HG02852 (cell line): ENCODE results near the gene HS3ST5.
"Not testable (repeated sequence)": the region's sequence is repeated elsewhere in the genome, so short reads cannot be mapped to it uniquely, and the experiment has no call there.

Source experiments
- ATAC-seq: cut with Tn5 transposase; IDR thresholded peaks from one replicate; pipeline ENCODE4 v1.9.1; 2021; ENCODE audit warnings: mild to moderate bottlenecking, moderate library complexity; ENCODE audit not compliant: unreplicated experiment

HS3ST5 gene

DNA sequence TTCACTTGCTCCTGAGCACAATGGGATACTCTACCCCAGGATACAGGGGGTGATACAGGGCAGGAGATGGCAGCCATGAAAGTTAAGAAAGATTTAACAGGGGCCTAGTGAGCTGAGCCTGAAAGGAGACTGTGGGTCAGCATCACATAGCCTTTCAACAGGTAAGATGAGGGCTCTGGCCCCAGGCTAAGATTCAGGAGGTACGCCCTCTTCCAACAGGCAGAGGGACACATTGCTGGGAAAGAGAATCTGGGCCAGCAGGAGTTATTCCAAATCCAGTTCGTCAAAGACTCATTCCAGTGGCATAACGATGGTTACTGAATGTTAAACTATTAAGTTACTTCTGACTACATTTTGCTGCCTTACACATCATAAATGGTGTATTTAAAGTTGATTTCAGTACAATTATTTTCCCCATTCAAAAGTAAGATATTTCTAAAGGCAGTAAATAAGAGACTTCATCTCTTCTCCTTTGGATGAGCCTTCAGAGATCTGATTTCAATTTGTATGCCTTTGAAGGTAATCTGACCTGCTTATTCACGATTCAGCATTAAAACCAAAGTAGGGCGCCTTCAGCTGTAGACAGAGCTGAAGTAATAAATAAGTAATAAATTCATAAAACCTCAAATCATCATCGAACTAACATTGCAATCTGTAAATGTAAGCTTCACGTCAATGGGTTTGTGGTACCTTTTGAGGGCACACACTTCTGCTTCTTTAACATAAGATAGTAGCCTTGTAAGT is 62.4 kb downstream of the HS3ST5 start:
- no peak for ATAC-seq

DNA sequence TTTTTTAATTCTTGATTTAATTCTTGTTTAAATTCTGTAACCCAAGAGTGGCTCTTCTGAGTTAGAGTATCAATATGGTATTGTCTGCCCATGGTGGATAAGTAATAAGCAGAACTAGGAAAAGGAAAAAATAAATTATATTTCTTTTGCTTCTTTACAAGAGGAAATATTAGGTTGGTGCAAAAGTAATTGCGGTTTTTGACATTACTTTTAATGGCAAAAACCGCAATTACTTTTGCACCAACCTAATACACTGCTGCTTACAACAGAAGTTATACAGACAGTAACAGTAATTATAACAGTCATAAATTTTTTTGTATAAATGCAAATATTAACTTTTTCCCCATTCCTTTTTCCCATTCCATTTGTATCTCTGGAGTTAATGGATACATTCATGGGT is 65.6 kb downstream of the HS3ST5 start:
- no peak for ATAC-seq

DNA sequence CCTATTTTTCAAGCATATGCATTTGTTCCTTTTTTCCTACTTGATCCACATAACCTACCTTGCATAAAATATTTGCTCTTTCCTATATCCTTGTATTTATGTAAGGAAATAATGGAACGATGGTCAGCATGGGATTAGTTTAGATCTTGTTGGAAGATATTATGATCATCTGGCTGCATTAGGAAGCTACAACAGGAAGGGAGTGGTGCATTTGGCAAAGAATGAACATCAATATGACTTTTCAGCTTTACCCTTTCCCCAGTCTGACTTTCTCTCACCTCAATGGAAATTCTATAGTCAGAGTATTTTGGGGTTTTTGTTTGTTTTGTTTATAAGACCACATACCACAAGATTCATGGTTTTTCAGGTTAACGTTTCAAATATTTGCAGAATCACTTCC is 66.0 kb downstream of the HS3ST5 start:
- ATAC-seq, result no peak

DNA sequence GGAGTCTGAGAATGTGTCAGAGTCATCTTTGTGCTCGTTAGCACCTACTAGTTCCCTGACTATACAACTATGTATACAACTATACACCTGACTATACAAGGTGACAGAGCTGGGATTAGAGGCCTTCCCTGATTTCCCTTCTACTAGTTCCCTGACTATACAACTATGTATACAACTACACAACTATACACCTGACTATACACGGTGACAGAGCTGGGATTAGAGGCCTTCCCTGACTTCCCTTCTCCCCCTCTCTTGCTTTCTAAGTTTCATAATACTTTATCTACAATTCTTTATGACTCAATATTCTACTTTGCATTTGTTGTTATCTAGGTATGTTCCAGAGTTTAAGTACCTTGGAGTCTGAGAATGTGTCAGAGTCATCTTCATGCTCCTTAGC is 68.0 kb downstream of the HS3ST5 start:
- no peak for ATAC-seq

DNA sequence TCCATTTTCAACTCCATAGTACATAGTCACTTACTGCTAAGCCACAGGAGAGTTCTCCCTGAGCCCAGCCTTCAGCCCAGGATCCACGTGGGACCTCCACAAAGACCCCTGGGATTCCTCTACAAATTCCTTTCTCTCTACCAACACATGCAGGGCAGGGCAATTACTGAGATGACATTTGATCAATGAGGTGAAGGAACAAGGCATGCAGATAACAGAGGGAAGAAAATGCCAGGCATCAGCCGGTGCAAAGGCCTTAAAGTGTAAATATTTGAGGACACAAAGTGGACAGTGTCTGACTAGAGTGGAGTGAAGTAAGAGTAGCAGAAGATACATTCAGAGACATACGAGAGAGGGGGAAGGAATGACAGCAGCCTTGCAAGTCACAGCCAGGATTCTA is 70.2 kb downstream of the HS3ST5 start:
- ATAC-seq, result no peak

DNA sequence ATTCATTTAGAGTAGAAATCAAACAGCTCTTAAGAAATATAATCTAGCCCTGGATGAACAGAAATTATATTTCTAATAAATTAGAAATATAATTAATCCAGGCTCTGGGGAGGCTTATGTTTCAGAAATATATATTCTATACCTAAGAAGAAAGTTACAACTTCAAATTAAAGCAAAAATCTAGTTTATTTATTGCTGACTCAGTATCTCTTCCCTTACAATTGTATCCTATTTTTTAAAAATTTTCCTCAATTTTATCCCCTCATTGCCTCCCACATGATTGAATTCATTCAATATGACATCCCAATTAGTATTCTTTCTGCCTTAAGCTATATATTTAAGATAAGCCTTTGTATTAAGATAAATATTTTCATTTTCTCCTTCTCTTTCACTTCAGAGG is 71.4 kb downstream of the HS3ST5 start:
- ATAC-seq, result no peak

DNA sequence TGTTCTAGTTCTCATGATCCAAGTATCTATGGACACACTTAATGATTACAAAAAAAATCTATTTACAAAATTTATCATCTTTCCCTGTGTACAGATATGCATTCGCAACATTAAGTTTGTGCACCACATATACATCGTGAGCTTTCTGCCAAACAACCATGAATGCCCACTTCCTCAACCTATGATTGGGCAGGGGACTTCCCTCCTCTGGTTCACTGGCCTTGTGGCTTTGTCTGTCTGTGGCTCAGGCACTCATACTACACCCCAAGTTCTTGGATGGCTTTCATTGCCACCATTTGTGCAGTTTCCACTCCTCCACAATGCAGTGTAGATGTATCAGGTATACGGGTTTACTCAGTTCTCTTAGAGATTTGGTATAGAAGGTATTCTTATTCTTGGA is 74.9 kb downstream of the HS3ST5 start:
- ATAC-seq, result no peak

DNA sequence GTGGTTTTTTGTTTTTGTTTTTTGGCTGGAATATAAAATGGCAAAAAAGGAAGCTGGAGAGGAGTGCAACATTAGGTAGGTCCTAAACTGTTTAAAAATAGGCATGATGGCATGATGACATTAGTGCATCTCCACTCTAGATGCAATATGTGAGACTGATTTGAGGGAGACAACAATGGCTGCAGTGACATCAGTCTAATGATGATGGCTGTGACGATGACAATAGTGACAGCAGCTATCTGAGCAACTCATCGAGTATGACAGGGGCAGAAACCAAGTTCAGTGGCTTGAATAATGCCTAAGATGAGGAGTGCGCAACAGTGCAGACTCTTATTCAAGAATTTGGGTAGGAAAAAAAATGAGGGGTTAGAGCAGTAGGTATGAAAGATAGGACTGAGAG is 82.0 kb downstream of the HS3ST5 start:
- ATAC-seq, result no peak

DNA sequence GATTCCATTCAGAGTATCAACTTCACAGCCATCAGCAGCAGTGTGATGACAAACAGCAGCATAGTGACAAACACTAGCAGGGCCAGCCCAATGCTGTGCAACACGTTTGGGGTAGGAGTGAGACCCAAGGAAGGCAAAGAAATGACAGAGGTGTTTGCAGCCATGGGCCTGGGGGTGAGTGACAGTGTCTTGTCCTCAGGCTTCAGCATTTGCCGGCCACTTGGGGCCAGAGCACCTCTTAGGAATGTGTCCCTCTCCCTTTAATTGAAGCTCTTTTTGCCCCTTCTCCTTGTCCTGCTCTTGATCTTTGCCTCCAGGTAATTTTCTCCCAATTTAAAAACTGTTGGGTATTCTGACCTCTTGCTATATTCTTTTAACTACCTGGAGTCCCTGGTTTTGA is 84.4 kb downstream of the HS3ST5 start:
- no peak for ATAC-seq

DNA sequence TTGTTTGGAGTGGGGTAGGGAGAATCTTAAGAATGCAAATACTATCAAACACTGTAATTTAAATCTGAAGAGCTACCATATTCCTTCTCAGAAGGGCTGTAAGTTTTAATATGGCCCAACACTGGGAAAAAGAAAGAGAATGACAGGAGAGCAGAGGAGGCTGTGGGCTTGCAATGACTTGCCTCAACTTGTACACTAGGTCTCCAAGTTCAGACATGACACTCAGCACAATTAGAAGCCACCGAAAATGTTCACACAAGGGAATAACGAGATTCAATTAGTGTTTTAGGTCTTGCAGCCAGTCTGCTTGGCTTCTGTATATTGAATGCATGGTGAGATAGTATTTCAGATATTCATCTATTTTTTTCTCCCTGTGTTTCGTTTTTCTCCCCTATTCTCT is 89.4 kb downstream of the HS3ST5 start:
- ATAC-seq, result no peak

DNA sequence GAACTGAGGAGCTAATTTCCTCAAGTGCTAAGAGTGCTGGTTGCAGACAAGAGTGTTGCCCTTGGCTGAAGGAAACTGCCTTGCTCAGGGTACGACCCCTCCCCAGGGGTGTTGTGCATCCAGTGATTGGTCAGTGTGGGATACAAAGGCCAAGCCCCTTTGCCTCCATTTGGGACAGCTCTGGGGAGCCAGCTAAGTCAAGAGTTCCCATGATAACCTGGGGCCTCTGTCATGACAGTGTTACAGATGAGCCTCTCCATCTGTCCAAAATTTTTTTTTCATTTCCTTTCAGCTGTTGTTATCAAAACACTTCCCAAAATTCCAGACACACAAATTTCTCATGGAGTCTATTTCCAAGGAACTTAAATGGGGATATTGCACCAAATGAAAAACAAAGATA is 93.3 kb downstream of the HS3ST5 start:
- no peak for ATAC-seq

DNA sequence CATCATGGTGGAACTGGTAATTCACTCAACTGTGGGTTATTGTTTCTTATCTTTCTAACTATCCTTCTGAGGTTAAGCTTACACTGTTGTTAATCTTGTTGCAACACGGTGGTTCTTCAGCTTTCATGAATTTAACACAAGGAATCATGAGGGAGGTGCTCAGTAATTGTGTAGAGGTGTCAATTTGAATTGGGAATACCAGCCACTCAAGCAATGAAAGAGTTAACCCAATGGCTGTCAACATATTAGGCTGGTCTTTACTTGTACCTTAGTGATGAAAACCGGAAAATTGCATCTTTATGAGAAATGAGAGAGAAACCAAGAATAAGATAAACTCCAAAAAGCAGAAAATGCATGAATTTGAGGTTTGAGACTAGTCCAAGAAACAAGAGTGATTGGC is 95.7 kb downstream of the HS3ST5 start:
- ATAC-seq, result no peak

DNA sequence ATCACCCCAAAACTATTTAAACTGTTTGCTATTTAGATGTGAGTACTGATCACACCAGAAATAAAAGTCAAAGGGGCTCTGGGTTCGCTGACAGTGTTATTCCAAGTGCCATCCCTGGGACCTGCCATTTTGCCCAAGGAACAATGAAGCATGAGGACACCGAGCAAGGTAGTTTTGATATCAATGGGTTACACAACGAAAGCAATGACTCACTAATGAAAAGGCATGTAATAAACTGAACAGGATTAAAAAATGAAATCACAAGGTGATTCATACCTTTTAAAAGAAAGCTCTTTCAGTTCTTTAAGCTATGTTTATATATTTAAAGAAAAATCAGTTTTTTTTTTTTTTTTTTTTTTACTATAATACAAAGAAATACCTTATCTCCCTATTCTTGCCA is 102.0 kb downstream of the HS3ST5 start:
- no peak for ATAC-seq

DNA sequence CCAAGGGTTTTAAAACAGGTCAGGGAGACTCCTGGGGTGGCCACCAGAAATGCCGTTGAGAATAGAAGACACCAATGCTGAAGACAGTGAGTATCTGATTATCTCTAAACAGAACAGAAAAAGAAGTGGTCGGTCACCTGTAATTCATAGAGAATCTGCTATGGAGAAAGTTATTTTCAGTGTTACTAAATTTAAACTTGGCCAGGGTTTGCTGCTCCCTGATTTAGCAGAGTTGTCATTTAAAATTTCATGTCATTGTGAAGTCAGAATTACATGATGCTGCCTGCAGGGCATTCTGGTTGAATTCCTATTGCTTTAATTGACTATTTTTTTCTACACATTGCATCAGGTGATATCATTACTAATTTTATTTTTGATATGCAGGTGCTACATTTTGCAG is 114.1 kb downstream of the HS3ST5 start:
- ATAC-seq, result no peak

DNA sequence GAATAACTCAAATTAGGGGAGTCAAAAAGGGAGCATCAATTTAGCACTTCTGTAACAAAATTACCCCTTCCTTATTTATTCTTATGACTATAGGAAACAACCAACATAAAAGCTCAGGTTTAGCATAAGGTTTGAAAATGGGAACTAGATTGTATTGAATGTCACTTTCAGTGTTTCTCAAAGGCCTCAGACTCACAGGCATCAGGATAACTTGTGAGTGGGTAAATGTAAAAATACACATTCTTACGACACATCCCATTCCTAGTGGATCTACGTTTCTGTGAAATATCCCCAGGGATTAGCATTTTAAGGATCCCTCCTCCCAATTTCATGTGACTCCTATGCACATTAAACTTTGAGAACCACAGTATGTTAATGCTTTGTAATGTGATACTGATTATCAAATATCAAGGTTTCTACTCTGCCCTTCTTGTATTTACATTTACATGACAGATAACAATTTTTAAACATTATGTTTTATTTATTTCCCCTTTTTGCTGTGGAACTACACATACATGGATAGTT is 114.8 kb downstream of the HS3ST5 start:
- ATAC-seq, result no peak

DNA sequence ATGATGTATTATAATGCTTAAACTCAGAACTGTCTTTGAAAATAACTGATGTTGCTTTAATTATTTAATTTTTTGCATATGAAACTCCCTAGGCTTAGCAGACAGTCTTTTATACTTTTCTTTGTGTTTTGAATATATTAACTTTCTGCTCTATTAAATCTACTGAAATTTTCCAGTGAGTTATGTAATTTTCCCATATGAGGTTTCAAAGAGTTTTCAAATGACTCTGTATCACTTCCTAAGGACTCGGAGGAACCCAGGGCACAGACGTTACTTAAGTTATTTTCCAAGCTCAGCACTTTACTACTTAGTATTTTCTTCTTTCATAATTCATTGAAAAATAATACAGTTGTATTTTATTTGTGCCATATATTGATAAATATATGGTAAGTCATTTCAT is 122.6 kb downstream of the HS3ST5 start:
- no peak for ATAC-seq

DNA sequence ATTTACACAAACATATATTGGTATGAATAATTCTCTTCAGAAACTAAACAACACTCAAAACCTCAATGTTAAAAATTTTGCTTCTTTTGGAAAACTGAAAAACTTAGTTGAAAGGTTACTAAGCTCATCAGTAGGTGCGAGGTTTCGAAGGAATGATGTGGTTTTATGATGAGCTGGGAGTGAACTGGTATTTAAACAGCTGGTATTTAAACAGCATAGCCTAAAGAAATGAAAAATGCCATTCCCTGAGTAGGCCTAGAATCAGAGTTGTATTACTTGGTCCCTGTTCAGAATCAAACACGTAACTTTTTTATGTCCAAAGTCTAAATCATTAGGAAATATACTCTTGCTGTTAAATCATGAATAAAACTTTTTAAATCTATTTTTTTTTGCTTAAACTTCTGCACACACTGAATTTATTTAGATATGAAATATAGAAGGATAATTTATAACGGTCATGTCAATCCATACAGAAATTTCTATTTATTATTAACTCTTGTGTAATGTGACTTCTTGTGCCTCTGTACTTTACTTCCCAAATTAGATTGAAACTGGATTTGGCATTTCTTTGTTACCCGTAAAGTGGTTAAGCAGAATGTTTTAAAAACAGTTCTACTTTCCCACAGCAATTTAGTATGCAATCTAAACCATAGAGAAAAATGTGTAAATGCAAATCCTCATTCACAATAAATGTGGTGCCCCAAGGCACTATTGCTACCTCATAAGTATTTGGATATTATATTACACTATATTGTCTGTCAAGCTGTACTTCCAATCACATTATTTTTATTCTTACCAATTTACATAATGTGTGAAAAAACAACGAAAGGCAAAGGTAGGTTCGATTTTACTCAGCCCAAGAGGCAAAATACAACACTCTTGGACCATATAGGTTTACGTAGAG is 124.1 kb downstream of the HS3ST5 start:
- ATAC-seq, result no peak

DNA sequence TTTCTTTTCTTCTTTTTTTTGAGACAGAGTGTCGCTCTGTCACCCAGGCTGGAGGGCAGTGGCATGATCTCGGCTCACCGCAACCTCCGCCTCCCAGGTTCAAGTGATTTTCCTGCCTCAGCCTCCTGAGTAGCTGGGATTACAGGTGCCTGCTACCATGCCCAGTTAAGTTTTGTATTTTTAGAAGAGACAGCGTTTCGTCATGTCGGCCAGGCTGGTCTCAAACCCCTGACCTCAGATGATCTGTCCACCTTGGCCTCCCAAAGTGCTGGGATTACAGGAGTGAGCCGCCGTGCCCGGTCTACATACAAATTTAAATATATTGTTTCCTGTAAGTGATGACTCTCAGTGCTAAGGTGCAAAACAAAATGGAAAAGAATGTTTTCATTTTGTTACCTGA is 124.8 kb downstream of the HS3ST5 start:
- ATAC-seq, result not testable (repeated sequence)

DNA sequence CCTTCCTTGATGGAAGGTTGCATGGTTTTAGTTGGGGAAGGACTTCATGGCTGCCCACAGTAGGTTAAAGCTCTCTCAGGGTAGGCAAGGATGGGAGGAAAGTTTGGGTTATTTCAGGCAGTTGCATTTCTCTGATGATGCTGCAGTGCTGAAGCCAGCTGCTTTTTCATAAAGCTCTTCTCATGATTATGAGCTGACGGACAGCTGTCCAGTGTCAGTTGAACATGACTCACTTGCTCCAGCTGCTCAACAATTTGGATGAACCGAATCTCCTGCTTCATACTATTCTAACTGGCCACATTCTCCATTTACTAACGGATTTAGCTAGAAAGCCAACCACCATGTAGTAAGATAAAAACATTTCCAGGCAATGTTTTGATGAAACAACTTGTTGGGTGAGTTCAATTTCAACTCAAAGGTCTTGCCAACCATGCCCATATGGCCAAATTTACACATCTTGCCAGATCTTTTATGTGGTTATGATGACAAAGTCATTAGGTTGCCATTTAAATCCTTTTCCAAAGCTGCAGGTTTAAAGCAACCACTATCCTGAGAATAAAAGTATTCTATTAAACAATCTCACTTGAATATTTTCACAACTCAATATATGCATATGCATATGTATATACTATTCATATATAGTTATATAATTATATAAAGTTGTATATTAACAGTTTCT is 125.9 kb downstream of the HS3ST5 start:
- ATAC-seq, result no peak

DNA sequence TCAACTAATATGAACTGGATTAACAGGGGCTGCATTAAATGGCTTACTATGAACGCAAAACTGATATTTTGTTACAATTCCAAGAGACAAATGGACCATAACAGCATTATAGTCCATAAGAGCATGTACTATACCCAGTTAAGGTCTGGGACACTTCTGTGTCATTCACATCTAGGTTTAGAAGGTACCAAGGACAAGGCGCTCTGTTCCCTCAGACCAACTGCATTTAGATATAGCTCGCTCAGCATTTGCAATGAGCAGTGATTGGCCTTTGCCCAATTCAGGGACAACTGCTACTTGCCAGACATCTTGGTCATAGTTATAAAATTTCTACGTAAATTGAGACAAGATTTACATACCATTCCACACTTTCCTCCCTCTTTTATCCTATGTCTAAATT is 132.4 kb downstream of the HS3ST5 start:
- ATAC-seq, result no peak

DNA sequence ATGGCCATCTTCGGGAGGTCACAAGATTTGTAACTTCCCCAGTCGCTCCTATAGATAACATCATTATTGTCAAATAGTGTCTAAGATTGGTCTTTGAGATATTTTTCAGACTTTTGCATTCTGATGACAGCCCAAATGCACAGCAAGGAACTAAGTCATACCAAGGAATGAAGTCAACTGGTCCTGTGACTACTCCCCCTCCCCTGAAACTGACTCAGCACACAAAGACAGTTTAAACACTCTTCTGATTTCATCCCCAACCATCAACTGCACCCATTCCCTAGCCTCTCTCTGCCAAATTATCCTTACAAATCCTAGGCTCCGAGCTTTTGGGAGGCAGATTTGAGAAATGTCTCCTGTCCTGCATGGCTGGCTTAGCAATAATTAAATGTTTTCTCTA is 139.4 kb downstream of the HS3ST5 start:
- no peak for ATAC-seq

DNA sequence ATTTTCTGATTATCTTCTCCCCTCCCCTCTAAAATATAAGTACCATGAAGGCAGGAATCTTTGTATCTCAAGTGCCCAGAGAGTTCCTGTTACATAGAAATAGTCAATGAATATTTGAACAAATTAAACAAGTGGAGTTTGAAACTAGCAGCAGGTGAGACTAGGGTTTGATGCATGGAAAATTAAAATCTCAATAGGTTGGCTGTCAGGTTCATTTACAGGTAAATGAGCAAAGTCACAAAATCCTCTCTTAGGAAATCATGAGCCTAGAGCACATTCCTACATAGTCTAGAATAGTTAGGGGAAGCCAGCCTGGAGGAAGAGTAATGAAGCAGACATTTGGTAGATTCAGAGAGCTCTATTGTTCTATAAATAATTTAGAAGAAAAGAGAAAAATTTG is 140.4 kb downstream of the HS3ST5 start:
- ATAC-seq, result no peak
